ENCODE results near the gene CCL17. TPM values are rescaled to one million over a fixed set of nuclear protein-coding genes. Genes with fewer than 3 reads are reported as not detected.

The CCL17 gene
- total RNA-seq, 1 experiment from 2014 or later: 14.2 TPM

DNA sequence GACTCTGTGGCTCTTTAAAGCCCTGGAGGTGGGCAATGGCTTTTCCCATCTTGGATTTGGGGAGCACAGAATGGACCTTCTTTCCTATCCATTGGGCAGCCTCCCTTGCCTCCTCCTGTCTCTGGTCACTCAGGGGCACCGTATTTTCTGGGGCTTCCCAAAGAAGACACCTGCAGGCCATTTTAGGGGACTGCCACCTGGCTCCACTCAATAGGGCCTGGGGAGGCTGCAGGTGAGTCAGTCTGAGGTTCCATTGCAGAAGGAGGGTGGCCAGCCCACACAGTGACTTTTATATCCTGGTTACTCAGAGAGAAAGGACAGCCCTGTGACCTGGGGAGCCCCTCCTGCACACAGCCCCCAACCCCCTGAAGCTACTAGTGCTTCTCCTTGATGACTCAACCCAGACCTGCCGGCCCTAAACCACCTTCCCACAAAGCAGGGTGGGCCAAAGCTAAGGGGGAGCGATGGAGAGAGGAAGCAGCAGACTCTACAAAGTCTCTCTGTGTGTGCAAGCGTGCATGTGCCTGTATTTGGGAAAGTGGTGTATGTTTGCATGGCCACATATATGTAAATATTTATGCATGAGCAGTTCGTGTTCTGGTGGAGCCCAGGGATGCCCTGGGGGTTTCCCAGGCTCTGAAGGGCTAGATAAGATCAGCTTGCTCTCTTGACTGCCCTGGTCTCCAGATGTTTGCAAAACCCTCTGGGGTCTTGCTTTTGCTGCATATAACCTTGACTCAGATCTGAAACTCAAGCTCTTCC lies 27.3 kb upstream of the CCL17 start:
- peak; percentile 33 for DNase-seq (ENCODE audit: low spot score)

GRCh38 chr16:57379579-57379978 lies 25.0 kb upstream of the CCL17 start:
- peak; percentile 38 for DNase-seq (ENCODE audit: low spot score)

DNA sequence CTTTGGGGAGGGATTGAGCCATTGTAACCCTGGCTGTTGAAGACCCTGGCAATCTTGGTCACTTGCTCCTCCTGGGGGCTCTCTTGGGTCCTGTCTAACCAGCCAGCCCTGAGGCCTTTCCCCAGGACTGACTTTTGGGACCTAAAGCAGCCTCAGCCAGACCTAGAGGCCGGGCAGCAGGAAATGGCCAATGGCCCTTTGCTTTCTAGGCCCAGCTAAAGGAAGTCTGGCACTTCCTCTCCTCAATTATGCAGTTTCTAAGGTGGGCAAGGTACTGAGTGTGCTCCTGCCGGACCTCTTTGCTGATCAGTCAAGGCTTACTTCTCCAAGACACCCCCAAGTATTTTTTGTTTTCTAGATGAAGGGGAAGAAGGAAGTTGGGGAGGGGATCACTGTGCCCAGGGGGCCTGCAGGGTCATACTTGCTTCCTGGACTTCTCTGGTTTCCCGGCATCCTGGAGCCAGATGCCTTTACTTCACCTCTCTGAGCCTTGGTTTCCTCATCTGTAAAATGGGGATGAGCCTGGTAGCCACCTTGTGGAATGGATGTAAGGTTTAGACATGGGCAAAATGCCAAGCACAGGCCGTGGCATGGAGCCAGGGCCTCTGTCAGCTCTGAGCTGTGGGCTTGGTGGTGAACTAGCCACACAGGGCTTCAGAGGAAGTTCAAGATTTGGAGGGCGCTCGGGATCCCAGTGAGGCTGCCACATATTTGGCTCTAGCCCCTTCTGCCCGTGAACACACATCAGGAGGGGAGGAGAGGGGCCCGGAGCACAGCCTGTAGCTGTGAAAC lies 23.7 kb upstream of the CCL17 start:
- DNase-seq (ENCODE audit: low spot score): peak; percentile 26

- DNase-seq (ENCODE audit: low spot score): no peak
Observed at GRCh38 chr16:57381791-57382534, 22.6 kb upstream of the CCL17 start.

DNA sequence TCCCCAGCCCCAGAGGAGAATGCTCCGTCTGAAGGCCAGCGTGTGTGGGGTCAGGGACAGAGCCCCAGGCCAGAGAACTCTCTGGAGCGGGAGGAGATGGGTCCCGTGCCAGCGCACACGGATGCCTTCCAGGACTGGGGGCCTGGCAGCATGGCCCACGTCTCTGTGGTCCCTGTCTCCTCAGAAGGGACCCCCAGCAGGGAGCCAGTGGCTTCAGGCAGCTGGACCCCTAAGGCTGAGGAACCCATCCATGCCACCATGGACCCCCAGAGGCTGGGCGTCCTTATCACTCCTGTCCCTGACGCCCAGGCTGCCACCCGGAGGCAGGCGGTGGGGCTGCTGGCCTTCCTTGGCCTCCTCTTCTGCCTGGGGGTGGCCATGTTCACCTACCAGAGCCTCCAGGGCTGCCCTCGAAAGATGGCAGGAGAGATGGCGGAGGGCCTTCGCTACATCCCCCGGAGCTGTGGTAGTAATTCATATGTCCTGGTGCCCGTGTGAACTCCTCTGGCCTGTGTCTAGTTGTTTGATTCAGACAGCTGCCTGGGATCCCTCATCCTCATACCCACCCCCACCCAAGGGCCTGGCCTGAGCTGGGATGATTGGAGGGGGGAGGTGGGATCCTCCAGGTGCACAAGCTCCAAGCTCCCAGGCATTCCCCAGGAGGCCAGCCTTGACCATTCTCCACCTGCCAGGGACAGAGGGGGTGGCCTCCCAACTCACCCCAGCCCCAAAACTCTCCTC lies 21.9 kb upstream of the CCL17 start:
- no peak for DNase-seq (ENCODE audit: low spot score)

DNA sequence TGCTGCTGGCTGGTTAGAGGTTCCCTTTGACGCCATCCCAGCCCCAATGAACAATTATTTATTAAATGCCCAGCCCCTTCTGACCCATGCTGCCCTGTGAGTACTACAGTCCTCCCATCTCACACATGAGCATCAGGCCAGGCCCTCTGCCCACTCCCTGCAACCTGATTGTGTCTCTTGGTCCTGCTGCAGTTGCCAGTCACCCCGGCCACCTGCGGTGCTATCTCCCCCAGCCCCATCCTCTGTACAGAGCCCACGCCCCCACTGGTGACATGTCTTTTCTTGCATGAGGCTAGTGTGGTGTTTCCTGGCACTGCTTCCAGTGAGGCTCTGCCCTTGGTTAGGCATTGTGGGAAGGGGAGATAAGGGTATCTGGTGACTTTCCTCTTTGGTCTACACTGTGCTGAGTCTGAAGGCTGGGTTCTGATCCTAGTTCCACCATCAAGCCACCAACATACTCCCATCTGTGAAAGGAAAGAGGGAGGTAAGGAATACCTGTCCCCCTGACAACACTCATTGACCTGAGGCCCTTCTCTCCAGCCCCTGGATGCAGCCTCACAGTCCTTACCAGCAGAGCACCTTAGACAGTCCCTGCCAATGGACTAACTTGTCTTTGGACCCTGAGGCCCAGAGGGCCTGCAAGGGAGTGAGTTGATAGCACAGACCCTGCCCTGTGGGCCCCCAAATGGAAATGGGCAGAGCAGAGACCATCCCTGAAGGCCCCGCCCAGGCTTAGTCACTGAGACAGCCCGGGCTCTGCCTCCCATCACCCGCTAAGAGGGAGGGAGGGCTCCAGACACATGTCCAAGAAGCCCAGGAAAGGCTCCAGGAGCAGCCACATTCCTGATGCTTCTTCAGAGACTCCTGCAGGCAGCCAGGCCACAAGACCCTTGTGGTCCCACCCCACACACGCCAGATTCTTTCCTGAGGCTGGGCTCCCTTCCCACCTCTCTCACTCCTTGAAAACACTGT lies 21.0 kb upstream of the CCL17 start:
- peak; percentile 56 for DNase-seq (ENCODE audit: low spot score)

DNA sequence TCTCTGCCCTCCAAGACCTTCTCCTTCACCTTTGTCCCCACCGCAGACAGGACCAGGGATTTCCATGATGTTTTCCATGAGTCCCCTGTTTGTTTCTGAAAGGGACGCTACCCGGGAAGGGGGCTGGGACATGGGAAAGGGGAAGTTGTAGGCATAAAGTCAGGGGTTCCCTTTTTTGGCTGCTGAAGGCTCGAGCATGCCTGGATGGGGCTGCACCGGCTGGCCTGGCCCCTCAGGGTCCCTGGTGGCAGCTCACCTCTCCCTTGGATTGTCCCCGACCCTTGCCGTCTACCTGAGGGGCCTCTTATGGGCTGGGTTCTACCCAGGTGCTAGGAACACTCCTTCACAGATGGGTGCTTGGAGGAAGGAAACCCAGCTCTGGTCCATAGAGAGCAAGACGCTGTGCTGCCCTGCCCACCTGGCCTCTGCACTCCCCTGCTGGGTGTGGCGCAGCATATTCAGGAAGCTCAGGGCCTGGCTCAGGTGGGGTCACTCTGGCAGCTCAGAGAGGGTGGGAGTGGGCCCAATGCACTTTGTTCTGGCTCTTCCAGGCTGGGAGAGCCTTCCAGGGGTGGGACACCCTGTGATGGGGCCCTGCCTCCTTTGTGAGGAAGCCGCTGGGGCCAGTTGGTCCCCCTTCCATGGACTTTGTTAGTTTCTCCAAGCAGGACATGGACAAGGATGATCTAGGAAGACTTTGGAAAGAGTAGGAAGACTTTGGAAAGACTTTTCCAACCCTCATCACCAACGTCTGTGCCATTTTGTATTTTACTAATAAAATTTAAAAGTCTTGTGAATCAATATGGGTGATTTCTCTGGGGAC lies 20.1 kb upstream of the CCL17 start:
- DNase-seq (ENCODE audit: low spot score): no peak

DNA sequence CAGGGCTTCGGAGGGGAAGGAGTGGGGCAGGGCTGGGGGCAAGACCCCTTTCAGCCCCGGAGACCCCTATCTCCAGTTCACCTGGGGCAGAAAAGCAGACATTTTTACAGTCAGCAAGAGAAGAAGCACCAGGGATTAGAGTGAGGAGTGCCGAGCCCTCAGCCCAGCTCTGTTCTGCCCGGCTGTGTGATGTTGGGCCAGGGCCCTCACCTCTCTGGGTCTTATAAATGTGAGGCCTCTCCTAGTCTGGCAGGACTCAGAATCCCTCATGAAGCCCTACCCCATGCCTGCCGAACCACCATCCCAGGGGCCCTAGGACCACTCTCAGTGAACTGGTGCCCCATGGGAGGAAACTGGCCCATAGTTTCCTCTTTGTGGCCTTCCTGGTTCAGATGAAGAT lies 19.5 kb upstream of the CCL17 start:
- DNase-seq (ENCODE audit: low spot score): no peak

GRCh38 chr16:57386381-57386951 lies 18.1 kb upstream of the CCL17 start:
- no peak for DNase-seq (ENCODE audit: low spot score)

GRCh38 chr16:57387598-57388354 lies 16.8 kb upstream of the CCL17 start:
- DNase-seq (ENCODE audit: low spot score): no peak

GRCh38 chr16:57388359-57389086 lies 16.0 kb upstream of the CCL17 start:
- no peak for DNase-seq (ENCODE audit: low spot score)

DNA sequence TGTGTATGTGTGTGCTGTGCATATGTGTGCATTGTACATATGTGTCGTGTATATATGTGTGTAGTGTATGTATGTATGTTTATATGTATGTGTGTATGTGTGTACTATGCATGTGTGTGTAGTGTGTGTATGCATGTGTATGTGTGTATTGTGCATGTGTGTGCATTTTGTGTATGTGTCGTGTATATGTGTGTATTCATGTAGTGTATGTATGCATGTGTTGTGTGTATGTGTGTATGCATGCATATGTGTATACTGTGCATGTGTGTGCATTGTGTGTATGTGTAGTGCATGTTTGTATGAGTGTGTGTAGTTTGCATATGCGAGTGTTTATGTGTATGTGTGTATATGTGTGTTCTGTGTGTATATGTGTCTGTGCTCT lies 15.5 kb upstream of the CCL17 start:
- no peak for DNase-seq (ENCODE audit: low spot score)

DNA sequence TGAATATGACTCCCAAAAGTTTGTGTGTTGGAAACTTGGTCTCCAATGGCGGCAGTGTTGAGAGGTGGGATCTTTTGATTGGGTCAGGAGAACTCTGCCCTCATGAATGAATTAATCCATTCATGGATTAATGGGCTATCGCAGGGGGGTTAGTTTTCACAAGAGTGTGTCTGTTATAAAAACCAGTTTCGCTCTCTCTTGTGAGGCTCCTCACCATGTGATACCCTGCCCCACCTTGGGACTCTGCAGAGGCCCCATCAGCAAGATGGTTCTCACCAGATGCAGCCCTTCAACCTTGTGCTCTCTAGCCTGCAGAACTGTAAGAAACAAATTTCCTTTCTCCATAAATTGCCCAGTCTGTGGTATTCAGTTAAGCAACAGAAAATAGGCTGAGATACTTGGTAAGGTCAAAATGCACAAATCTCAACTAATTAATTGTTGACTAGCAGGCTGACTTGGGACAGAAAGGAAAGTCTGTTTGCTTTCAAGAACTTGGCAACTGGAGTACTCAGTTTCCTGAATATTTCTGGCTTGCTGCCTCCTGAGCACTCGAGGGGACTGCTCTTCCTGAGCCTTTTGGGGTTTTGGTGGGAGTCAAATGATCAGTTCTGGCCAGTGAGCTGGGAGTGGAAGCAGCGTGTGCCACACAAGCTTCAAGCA lies 13.8 kb upstream of the CCL17 start:
- DNase-seq (ENCODE audit: low spot score): no peak

DNA sequence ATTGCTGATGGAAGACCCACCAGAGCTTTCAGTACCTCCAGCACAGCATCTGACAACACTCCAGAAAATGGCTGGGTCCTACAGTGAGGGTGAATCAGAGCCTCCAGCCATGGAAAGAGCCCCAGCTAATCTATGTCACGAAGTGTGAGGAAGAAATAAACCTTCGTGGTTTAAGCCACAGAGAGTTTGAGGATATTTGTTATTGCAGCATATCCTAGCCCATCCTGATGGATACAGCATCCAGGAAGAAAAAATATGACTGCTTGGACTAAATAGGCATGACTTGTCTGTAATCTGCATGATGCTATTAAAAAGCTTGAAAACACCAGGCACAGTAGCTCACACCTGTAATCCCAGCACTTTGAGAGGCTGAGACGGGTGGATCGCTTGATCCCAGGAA lies 13.3 kb upstream of the CCL17 start:
- DNase-seq (ENCODE audit: low spot score): no peak

- no peak for DNase-seq (ENCODE audit: low spot score)
Observed at GRCh38 chr16:57391708-57392107, 12.9 kb upstream of the CCL17 start.

DNA sequence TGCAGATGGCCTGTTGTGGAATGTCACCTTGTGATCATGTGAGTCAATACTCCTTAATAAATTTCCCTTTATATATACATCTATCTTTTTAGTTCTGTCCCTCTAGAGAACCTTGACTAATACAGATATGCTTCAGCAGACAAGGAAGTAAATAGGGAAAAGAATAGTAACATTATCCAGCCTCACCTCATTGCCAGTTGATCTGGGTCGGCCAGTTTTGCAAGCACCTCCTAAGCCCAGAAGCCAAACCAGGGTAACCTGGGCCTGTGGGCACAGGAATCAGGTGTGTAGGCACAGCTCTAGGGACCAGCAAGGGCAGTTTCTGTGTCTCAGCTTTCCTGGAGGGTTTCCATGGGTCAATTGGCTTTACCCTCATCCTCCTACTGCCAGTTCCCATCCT lies 11.9 kb upstream of the CCL17 start:
- DNase-seq (ENCODE audit: low spot score): no peak

DNA sequence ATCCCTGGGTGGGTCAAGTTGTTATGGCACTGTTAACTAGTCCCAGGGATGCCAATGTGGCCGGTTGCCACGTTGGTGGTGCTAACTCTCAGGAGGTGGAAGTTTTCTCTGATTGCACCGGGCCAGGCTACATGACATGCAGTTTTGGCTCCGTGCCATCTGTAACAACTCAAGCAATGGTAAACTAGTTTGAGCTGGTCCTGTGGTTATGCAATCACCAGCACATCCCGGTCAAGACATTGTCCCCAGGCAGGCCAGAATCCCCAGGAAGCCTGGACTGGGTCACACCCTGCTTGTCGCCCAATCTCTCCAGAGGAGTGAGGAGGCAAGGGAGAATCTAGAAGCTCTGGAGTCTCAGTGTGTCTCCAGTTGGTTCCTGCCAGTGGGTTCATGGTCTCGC lies 10.1 kb upstream of the CCL17 start:
- DNase-seq (ENCODE audit: low spot score): peak; percentile 17
